Lung (tissue), 16 donors: ENCODE results near the gene ZNF274. TPM values are rescaled to one million over a fixed set of nuclear protein-coding genes. Genes with fewer than 3 reads are reported as not detected.
A peak's percentile ranks its signal among the peaks of the same experiment; 100 is the strongest.
"Not testable (repeated sequence)": the region's sequence is repeated elsewhere in the genome, so short reads cannot be mapped to it uniquely, and the experiment has no call there.

ENCODE experiments used
- ATAC-seq: fragments of 200-7000 bp; cut with Tn5 transposase; one replicate; pipeline ENCODE4 v1.9.1; 2020; ENCODE audit warnings: moderate number of reproducible peaks; ENCODE audit not compliant: insufficient read depth, low FRiP score
- DNase-seq, 3 donors: peaks; one replicate each; pipeline ENCODE4 v3.0.0-alpha.2; 2013 to 2017
- H3K27ac ChIP-seq, 2 donors: one replicate each; pipeline ENCODE4 v1.5.1; 2013; ENCODE audit warnings: mild to moderate bottlenecking in 2 of 2, moderate library complexity in 2 of 2, control low read depth in 1 of 2, inconsistent platforms in 1 of 2, low read depth in 1 of 2, low read length in 1 of 2
- H3K27me3 ChIP-seq, 3 donors: one replicate each; pipeline ENCODE4 v1.5.1; 2013; ENCODE audit warnings: low read length in 2 of 3; ENCODE audit not compliant: control insufficient read depth in 3 of 3, insufficient read depth in 3 of 3
- H3K36me3 ChIP-seq, 4 donors: one replicate each; pipeline ENCODE4 v1.5.1; 2013; ENCODE audit warnings: low read length in 4 of 4, mild to moderate bottlenecking in 1 of 4, moderate library complexity in 1 of 4; ENCODE audit not compliant: control insufficient read depth in 4 of 4, insufficient read depth in 4 of 4
- H3K4me1 ChIP-seq, 5 donors: one replicate each; pipeline ENCODE4 v1.5.1; 2013; ENCODE audit warnings: low read length in 5 of 5, mild to moderate bottlenecking in 2 of 5, moderate library complexity in 1 of 5; ENCODE audit not compliant: control insufficient read depth in 5 of 5, insufficient read depth in 5 of 5
- H3K4me3 ChIP-seq: one replicate; pipeline ENCODE4 v1.5.1; 2013; ENCODE audit warnings: mild to moderate bottlenecking, control low read depth, moderate library complexity
- H3K9ac ChIP-seq, 2 donors: one replicate each; pipeline ENCODE4 v1.5.1; 2013; ENCODE audit warnings: low read length in 2 of 2, control low read depth in 1 of 2; ENCODE audit not compliant: insufficient read depth in 1 of 2
- H3K9me3 ChIP-seq, 4 donors: one replicate each; pipeline ENCODE4 v1.5.1; 2013; ENCODE audit warnings: low read length in 3 of 4, mild to moderate bottlenecking in 1 of 4, moderate library complexity in 1 of 4; ENCODE audit not compliant: control insufficient read depth in 4 of 4, insufficient read depth in 3 of 4
- CTCF ChIP-seq: IDR thresholded peaks from 2 replicates; pipeline ENCODE4 v1.5.1; 2012; ENCODE audit warnings: mild to moderate bottlenecking; ENCODE audit errors: control extremely low read depth, extremely low read depth
- WGBS, 2 donors: extraction: QIAGEN DNeasy Blood & Tissue Kit; methylation state at CpG; one replicate each; pipeline ENCODE4 v1.1.7; 2013; 5-methylcytosine and 5-hydroxymethylcytosine counted together
- long read RNA-seq, 5 donors: transcript quantifications; one replicate each; lab custom pipeline, GENCODE V29; 2026
- polyA plus RNA-seq, 2 donors: library from polyadenylated mRNA; stranded (reverse); fragments of 200-250 nt; gene quantifications; one replicate each; pipeline ENCODE4 v1.2.1, GENCODE V29; 2013
- total RNA-seq, 2 donors: library from RNA; depleted of rRNA in 1 of 2; stranded (reverse); fragments of >200 nt in 1 of 2; gene quantifications; one replicate each; pipeline ENCODE4 v1.2.1, GENCODE V29; 2014 to 2021
- donor health status: control.
- donor health status: control.
- donor health status: Bipolar disorder and iron deficiency.
- donor health status: healthy.
- donor health status: DM: yes; HTN: yes; CAD: no.

ZNF274 gene
- 10 to 100 TPM; 27.8 to 29.6 TPM for total RNA-seq
- polyA plus RNA-seq, result 10 to 100 TPM; 10.2 to 24.2 TPM
- long read RNA-seq, donor 1, full-length matches to known transcripts, result 5 of 17 reads
- long read RNA-seq, donor 1, partial matches to known transcripts, result 12 of 17 reads
- long read RNA-seq, donor 1, other reads (novel, unspliced or antisense), result 0 of 17 reads
- long read RNA-seq, donor 2, full-length matches to known transcripts, result 3 of 10 reads
- long read RNA-seq, donor 2, partial matches to known transcripts, result 7 of 10 reads
- long read RNA-seq, donor 2, other reads (novel, unspliced or antisense), result 0 of 10 reads
- long read RNA-seq, donor 3, full-length matches to known transcripts, result 2 of 2 reads
- long read RNA-seq, donor 3, partial matches to known transcripts, result 0 of 2 reads
- long read RNA-seq, donor 3, other reads (novel, unspliced or antisense), result 0 of 2 reads
- long read RNA-seq, donor 4, result 0 reads
- long read RNA-seq, donor 5, full-length matches to known transcripts, result 5 of 12 reads
- long read RNA-seq, donor 5, partial matches to known transcripts, result 7 of 12 reads
- long read RNA-seq, donor 5, other reads (novel, unspliced or antisense), result 0 of 12 reads

- no peaks in the 10 kb centered on the region for H3K27me3 ChIP-seq
- ATAC-seq, result peak; percentile 93
- peak within 1 kb of the TSS; percentile 99 for H3K27ac ChIP-seq
- 1% methylated on average over 66 to 80 of the region's 80 CpGs for WGBS, 2 donors
- peak; percentile 94 to 97 (median 96) for DNase-seq
- no peak for TF ChIP-seq CTCF
- peaks cover 0 to 2% (median 0%) of the 10 kb centered on the region in 5 donors for H3K4me1 ChIP-seq
- H3K36me3 ChIP-seq, result peaks cover 26 to 50% (median 29%) of the 10 kb centered on the region in 4 donors
- H3K4me3 ChIP-seq, result peak within 1 kb of the TSS; percentile 90
- peaks cover 0 to 72% (median 38%) of the 10 kb centered on the region in 4 donors for H3K9me3 ChIP-seq
- H3K9ac ChIP-seq, result peak within 1 kb of the TSS; percentile 89 to 99
Observed at GRCh38 chr19:58182989-58183816, at the start of gene ZNF274. ZNF274 (plus strand) TSS chr19:58183061; CDS start chr19:58183966, 905 bp downstream.

- WGBS, 2 donors, result 95 to 98% methylated on average over 1 of the region's 1 CpG
- H3K4me3 ChIP-seq, result no peak overlapping the region
- peaks cover 31 to 75% (median 71%) of the 10 kb centered on the region in 4 donors for H3K36me3 ChIP-seq
Observed at GRCh38 chr19:58134244-58134643, 48.6 kb upstream of the ZNF274 start.

GRCh38 chr19:58145849-58146248 lies 37.0 kb upstream of the ZNF274 start:
- WGBS, 2 donors, result 98 to 99% methylated on average over 3 of the region's 3 CpGs
- Histone ChIP-seq H3K9me3 (peaks cover 2 to 24% (median 16%) of the 10 kb centered on the region in 4 donors), H3K27me3 (no peaks in the 10 kb centered on the region), H3K4me3 (no peak overlapping the region), H3K9ac (no peak overlapping the region), H3K4me1 (peaks cover 0 to 7% (median 5%) of the 10 kb centered on the region in 5 donors), H3K36me3 (peaks cover 14 to 26% (median 17%) of the 10 kb centered on the region in 4 donors), H3K27ac (no peak overlapping the region)
- no peak for ATAC-seq
- no peak for TF ChIP-seq CTCF
- no peak for DNase-seq

More at GRCh38 chr19:58134244-58134643, 48.6 kb upstream of the ZNF274 start:
- no peak for TF ChIP-seq CTCF
- no peak for DNase-seq
- ATAC-seq, result no peak
- H3K27me3 ChIP-seq, result no peaks in the 10 kb centered on the region
- no peak overlapping the region for H3K27ac ChIP-seq
- peaks cover 40 to 59% (median 42%) of the 10 kb centered on the region in 4 donors for H3K9me3 ChIP-seq
- no peak overlapping the region for H3K9ac ChIP-seq
- no peaks in the 10 kb centered on the region for H3K4me1 ChIP-seq

- H3K4me3 ChIP-seq, H3K4me1 ChIP-seq, ATAC-seq, DNase-seq, H3K27ac ChIP-seq, H3K27me3 ChIP-seq, H3K9ac ChIP-seq: not testable (repeated sequence)
- 90 to 96% methylated on average over 18 to 22 of the region's 28 CpGs for WGBS, 2 donors
- Histone ChIP-seq H3K36me3 (peaks cover 3 to 12% (median 7%) of the 10 kb centered on the region in 4 donors), H3K9me3 (peaks cover 2 to 19% (median 10%) of the 10 kb centered on the region in 4 donors)
Observed at GRCh38 chr19:58147475-58147874, 35.4 kb upstream of the ZNF274 start.
